OCI-LY7 (cell line): ENCODE data around the gene REV3L. TPM values are rescaled to one million over a fixed set of nuclear protein-coding genes. Genes with fewer than 3 reads are reported as not detected.

Experiments
- BruUV-seq: library from RNA; stranded (reverse); fragments of 400-500 nt; replicated peaks from 2 replicates; lab custom pipeline; 2021; lab: Mats Ljungman, UMichigan
- CTCF ChIA-PET: fragments of 300-600 bp; sonication (Branson Sonifier 250); formaldehyde crosslinking; loops from one replicate; lab custom pipeline; 2022; ENCODE audit warnings: antibody characterized with exemption; ENCODE audit not compliant: unreplicated experiment; lab: Charles Lee
- POLR2A ChIA-PET: fragments of 300-600 bp; sonication (Branson Sonifier 250); formaldehyde crosslinking; loops from one replicate; lab custom pipeline; 2022; ENCODE audit warnings: antibody characterized with exemption; lab: Charles Lee
- DNase-seq: peaks from one replicate; pipeline ENCODE4 v3.0.0-alpha.2; 2015; ENCODE audit warnings: low spot score
- H2AFZ ChIP-seq: fragments of 200-600 bp; sonication (generic), shearing (Covaris generic); 2 replicates; pipeline ENCODE4 v1.6.1; 2014; ENCODE audit warnings: mild to moderate bottlenecking, antibody characterized with exemption, low read length, moderate library complexity
- H3K27ac ChIP-seq: fragments of 200-600 bp; sonication (generic); 2 replicates; pipeline ENCODE4 v1.5.1; 2014; ENCODE audit warnings: mixed run types, low read depth, mild to moderate bottlenecking, moderate library complexity, low read length, inconsistent platforms; ENCODE audit not compliant: poor library complexity, severe bottlenecking
- H3K36me3 ChIP-seq: fragments of 200-600 bp; sonication (generic); 2 replicates; pipeline ENCODE4 v1.6.1; 2014; ENCODE audit warnings: mild to moderate bottlenecking, antibody characterized with exemption, low read length, moderate library complexity, mixed read lengths; ENCODE audit not compliant: insufficient read depth
- H3K4me1 ChIP-seq: fragments of 200-600 bp; sonication (generic); 2 replicates; pipeline ENCODE4 v1.5.1; 2014; ENCODE audit warnings: mild to moderate bottlenecking, low read length; ENCODE audit not compliant: insufficient read depth, poor library complexity, severe bottlenecking
- H3K4me2 ChIP-seq: fragments of 200-600 bp; sonication (generic); 2 replicates; pipeline ENCODE4 v1.6.1; 2014; ENCODE audit warnings: mild to moderate bottlenecking, low read length
- H3K4me3 ChIP-seq: fragments of 200-600 bp; sonication (generic); 2 replicates; pipeline ENCODE4 v1.5.1; 2014; ENCODE audit warnings: mild to moderate bottlenecking, low read depth, low read length; ENCODE audit not compliant: poor library complexity, severe bottlenecking
- H3K79me2 ChIP-seq: fragments of 200-600 bp; sonication (generic); 2 replicates; pipeline ENCODE4 v1.6.1; 2016; ENCODE audit warnings: low read depth, mild to moderate bottlenecking, low read length, moderate library complexity, mixed read lengths; ENCODE audit not compliant: insufficient read depth
- H3K9me2 ChIP-seq: fragments of 200-600 bp; sonication (generic); 2 replicates; pipeline ENCODE4 v1.6.1; 2016; ENCODE audit warnings: mild to moderate bottlenecking, low read length, mixed read lengths; ENCODE audit not compliant: insufficient read depth
- H3K9me3 ChIP-seq: fragments of 200-600 bp; sonication (generic); 2 replicates; pipeline ENCODE4 v1.6.1; 2014; ENCODE audit warnings: mild to moderate bottlenecking, mixed run types, low read length, mixed read lengths
- H4K20me1 ChIP-seq: fragments of 200-600 bp; sonication (generic); 2 replicates; pipeline ENCODE4 v1.6.1; 2014; ENCODE audit warnings: mild to moderate bottlenecking, antibody characterized with exemption, low read length, moderate library complexity, mixed read lengths; ENCODE audit not compliant: insufficient read depth
- EZH2phosphoT487 ChIP-seq: fragments of 200-600 bp; sonication (generic); IDR thresholded peaks from 2 replicates; pipeline ENCODE4 v1.6.1; 2018; ENCODE audit warnings: low read depth, borderline replicate concordance, mild to moderate bottlenecking, mixed run types, antibody characterized with exemption, low read length, moderate library complexity, mixed read lengths
- intact Hi-C: fragments of 100-400 bp; cut with micrococcal nuclease; formaldehyde crosslinking; loops from one replicate; pipeline ENCODE4 v1.10.0; 2022; ENCODE audit not compliant: unreplicated experiment
- total RNA-seq, 2 experiments: library from RNA; depleted of rRNA in 1 of 2; stranded (reverse); fragments of >200 nt in 1 of 2; shearing (Covaris generic) in 1 of 2; gene quantifications; 2 replicates each; pipeline ENCODE4 v1.2.3, GENCODE V29; 2014 to 2022
- TF ChIP-seq, protein P1 (sequence below): fragments of 200-600 bp; sonication (generic); conservative IDR thresholded peaks from 2 replicates; pipeline ENCODE4 v1.5.1; 2014; ENCODE audit warnings: mild to moderate bottlenecking, antibody characterized with exemption, low read length, moderate library complexity, mixed read lengths

The REV3L gene
- total RNA-seq, 2 experiments from 2014 or later = 24.8 to 33.4 TPM

- no peaks in the 10 kb centered on the region for H4K20me1 ChIP-seq
- no peaks in the 10 kb centered on the region for H3K9me2 ChIP-seq
- no peak overlapping the region for H3K27ac ChIP-seq
- no peaks in the 10 kb centered on the region for H3K4me1 ChIP-seq
- peaks cover 88% of the 10 kb centered on the region for H3K36me3 ChIP-seq
- intact Hi-C loops = no loop called here
- no peak overlapping the region for H2AFZ ChIP-seq
- H3K79me2 ChIP-seq = no peaks in the 10 kb centered on the region
- no peaks in the 10 kb centered on the region; the same call in 1 of the 2 replicates for H3K9me3 ChIP-seq
- H3K4me2 ChIP-seq = no peak overlapping the region
- ChIA-PET CTCF (no interaction called here), POLR2A (no interaction called here)
- no peak overlapping the region for H3K4me3 ChIP-seq
- DNase-seq = no peak
- TF ChIP-seq, protein P1, sequence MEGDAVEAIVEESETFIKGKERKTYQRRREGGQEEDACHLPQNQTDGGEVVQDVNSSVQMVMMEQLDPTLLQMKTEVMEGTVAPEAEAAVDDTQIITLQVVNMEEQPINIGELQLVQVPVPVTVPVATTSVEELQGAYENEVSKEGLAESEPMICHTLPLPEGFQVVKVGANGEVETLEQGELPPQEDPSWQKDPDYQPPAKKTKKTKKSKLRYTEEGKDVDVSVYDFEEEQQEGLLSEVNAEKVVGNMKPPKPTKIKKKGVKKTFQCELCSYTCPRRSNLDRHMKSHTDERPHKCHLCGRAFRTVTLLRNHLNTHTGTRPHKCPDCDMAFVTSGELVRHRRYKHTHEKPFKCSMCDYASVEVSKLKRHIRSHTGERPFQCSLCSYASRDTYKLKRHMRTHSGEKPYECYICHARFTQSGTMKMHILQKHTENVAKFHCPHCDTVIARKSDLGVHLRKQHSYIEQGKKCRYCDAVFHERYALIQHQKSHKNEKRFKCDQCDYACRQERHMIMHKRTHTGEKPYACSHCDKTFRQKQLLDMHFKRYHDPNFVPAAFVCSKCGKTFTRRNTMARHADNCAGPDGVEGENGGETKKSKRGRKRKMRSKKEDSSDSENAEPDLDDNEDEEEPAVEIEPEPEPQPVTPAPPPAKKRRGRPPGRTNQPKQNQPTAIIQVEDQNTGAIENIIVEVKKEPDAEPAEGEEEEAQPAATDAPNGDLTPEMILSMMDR = no peak
- BruUV-seq = no TSS peak
Observed at GRCh38 chr6:111381728-111382127, 101.3 kb downstream of the REV3L start.

GRCh38 chr6:111381123-111381522 is 101.9 kb downstream of the REV3L start:
- CTCF ChIA-PET = interaction anchor here (0.6 kb wide), 1 partner anchor 268 kb away, joined by 3 read pairs; no protein-coding TSS in a partner anchor

GRCh38 chr6:111379831-111380230 is 103.2 kb downstream of the REV3L start:
- no peak overlapping the region for H2AFZ ChIP-seq
- H3K9me3 ChIP-seq = no peaks in the 10 kb centered on the region; the same call in 1 of the 2 replicates
- no TSS peak for BruUV-seq
- H3K79me2 ChIP-seq = no peaks in the 10 kb centered on the region
- no peak for TF ChIP-seq EZH2phosphoT487
- TF ChIP-seq, protein P1 = no peak
- H3K4me3 ChIP-seq = no peak overlapping the region
- no peak for DNase-seq
- no peaks in the 10 kb centered on the region for H3K9me2 ChIP-seq
- ChIA-PET POLR2A (no interaction called here), CTCF (no interaction called here)
- no peak overlapping the region for H3K27ac ChIP-seq
- H3K36me3 ChIP-seq = peaks cover 89% of the 10 kb centered on the region
- no peak overlapping the region for H3K4me2 ChIP-seq
- no peaks in the 10 kb centered on the region for H3K4me1 ChIP-seq
- intact Hi-C loops = no loop called here
- no peaks in the 10 kb centered on the region for H4K20me1 ChIP-seq

More at GRCh38 chr6:111381123-111381522, 101.9 kb downstream of the REV3L start:
- H3K4me3 ChIP-seq = no peak overlapping the region
- no peak for DNase-seq
- H3K4me2 ChIP-seq = no peak overlapping the region
- POLR2A ChIA-PET = no interaction called here
- H3K79me2 ChIP-seq = no peaks in the 10 kb centered on the region
- H3K4me1 ChIP-seq = no peaks in the 10 kb centered on the region
- H3K36me3 ChIP-seq = peaks cover 88% of the 10 kb centered on the region
- H3K27ac ChIP-seq = no peak overlapping the region
- H4K20me1 ChIP-seq = no peaks in the 10 kb centered on the region
- TF ChIP-seq EZH2phosphoT487 = no peak
- TF ChIP-seq, protein P1 = no peak
- no peaks in the 10 kb centered on the region for H3K9me2 ChIP-seq
- no TSS peak for BruUV-seq
- intact Hi-C loops = no loop called here
- H2AFZ ChIP-seq = no peak overlapping the region
- no peaks in the 10 kb centered on the region; the same call in 1 of the 2 replicates for H3K9me3 ChIP-seq
